Left ventricle myocardium inferior (tissue), 1 donor: ENCODE data around the gene RUBCNL. TPM values are rescaled to one million over a fixed set of nuclear protein-coding genes. Genes with fewer than 3 reads are reported as not detected.

Source experiments
- DNase-seq: peaks from one replicate; pipeline ENCODE4 v3.0.0-alpha.2; 2020
- H3K27ac ChIP-seq: fragments of 200-600 bp; replicated peaks from 2 replicates; pipeline ENCODE4 v1.8.0; 2021
- H3K27me3 ChIP-seq: fragments of 200-600 bp; 2 replicates; pipeline ENCODE4 v1.8.0; 2021; ENCODE audit warnings: low read depth
- H3K36me3 ChIP-seq: fragments of 200-600 bp; 2 replicates; pipeline ENCODE4 v1.8.0; 2021
- H3K4me1 ChIP-seq: fragments of 200-600 bp; 2 replicates; pipeline ENCODE4 v1.8.0; 2021
- H3K4me3 ChIP-seq: fragments of 200-600 bp; 2 replicates; pipeline ENCODE4 v1.8.0; 2021; ENCODE audit warnings: mild to moderate bottlenecking, moderate library complexity
- H3K9me3 ChIP-seq: fragments of 200-600 bp; replicated peaks from 2 replicates; pipeline ENCODE4 v1.8.0; 2021
- CTCF ChIP-seq: fragments of 200-600 bp; IDR thresholded peaks from 2 replicates; pipeline ENCODE4 v1.8.0; 2021; ENCODE audit warnings: antibody characterized with exemption, mild to moderate bottlenecking, borderline replicate concordance
- intact Hi-C: fragments of 100-400 bp; cut with micrococcal nuclease; formaldehyde crosslinking; loops from one replicate; pipeline ENCODE4 v1.11.0; 2022
- total RNA-seq: library from RNA; stranded (reverse); fragmentation: NEBNext Ultra II Directional; extraction: Animal tissue kit (Norgen Biotek cat#: 25700); gene quantifications from one replicate; pipeline ENCODE4 v1.2.1, GENCODE V29; 2021
- donor health status: DM: no; HTN: yes; CAD: no; lungs with severe emphysema.

Gene RUBCNL
- total RNA-seq, 1 donor from 2014 or later, result 0.38 TPM

- H3K27me3 ChIP-seq, result peaks cover 19% of the 10 kb centered on the region
- no peak overlapping the region for H3K4me3 ChIP-seq
- TF ChIP-seq CTCF, result no peak
- DNase-seq, result no peak
- intact Hi-C loops, result no loop called here
- no peaks in the 10 kb centered on the region for H3K9me3 ChIP-seq
- H3K36me3 ChIP-seq, result no peaks in the 10 kb centered on the region
- no peaks in the 10 kb centered on the region for H3K4me1 ChIP-seq
- H3K27ac ChIP-seq, result no peak overlapping the region
Observed at GRCh38 chr13:46320821-46321220, 66.2 kb downstream of the RUBCNL start.

- TF ChIP-seq CTCF, result no peak
- Histone ChIP-seq H3K4me1 (no peaks in the 10 kb centered on the region), H3K9me3 (no peaks in the 10 kb centered on the region), H3K27ac (no peak overlapping the region), H3K27me3 (peaks cover 19% of the 10 kb centered on the region), H3K4me3 (no peak overlapping the region), H3K36me3 (no peaks in the 10 kb centered on the region)
- DNase-seq, result no peak
- intact Hi-C loops, result no loop called here
Observed at GRCh38 chr13:46320406-46320805, 66.6 kb downstream of the RUBCNL start.

DNA sequence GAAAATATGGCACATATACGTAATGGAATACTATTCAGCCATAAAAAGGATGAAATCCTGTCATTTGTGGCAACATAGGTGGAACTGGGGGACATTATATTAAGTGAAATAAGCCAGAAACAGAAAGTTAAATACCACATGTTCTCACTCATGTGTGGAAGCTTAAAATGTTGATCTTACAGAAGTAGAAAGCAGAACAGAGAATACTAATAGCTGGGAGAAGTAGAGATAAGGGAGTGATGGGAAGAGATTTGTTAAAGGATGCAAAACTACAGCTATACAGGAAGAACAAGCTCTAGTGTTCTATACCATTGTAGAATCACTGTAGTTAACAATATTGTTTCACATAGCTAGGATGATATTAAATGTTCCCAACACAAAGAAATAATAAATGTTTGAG is 68.1 kb downstream of the RUBCNL start:
- H3K9me3 ChIP-seq, result no peaks in the 10 kb centered on the region
- no peak overlapping the region for H3K4me3 ChIP-seq
- H3K4me1 ChIP-seq, result no peaks in the 10 kb centered on the region
- TF ChIP-seq CTCF, result no peak
- DNase-seq, result no peak
- no peaks in the 10 kb centered on the region for H3K36me3 ChIP-seq
- H3K27me3 ChIP-seq, result peaks cover 12% of the 10 kb centered on the region
- intact Hi-C loops, result no loop called here
- no peak overlapping the region for H3K27ac ChIP-seq

DNA sequence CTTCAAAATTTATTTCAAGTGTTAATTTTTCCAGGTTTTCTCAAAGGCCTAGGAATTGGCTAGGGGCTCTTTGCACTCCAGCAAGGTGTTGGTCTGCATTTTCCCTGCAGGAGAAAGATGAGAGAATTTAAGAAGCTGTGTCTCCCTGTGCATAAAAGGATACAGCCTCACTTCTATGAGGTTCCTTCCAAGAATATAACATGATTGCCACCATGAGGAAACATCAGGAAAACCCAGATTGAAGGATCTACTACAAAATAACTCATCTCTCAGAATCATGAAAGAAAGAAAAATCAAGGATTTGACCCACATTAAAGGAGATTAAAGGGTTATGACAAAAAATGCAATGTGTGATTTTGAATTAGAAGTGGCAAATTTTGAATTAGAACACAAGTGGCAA is 69.9 kb downstream of the RUBCNL start:
- TF ChIP-seq CTCF, result no peak
- no peaks in the 10 kb centered on the region for H3K4me1 ChIP-seq
- no peaks in the 10 kb centered on the region for H3K9me3 ChIP-seq
- H3K36me3 ChIP-seq, result no peaks in the 10 kb centered on the region
- H3K4me3 ChIP-seq, result no peak overlapping the region
- H3K27me3 ChIP-seq, result peaks cover 5% of the 10 kb centered on the region
- no peak for DNase-seq
- H3K27ac ChIP-seq, result no peak overlapping the region
- intact Hi-C loops, result no loop called here

GRCh38 chr13:46315491-46316075 is 71.5 kb downstream of the RUBCNL start:
- no peak overlapping the region for H3K4me3 ChIP-seq
- H3K27ac ChIP-seq, result no peak overlapping the region
- no peaks in the 10 kb centered on the region for H3K36me3 ChIP-seq
- no peak for TF ChIP-seq CTCF
- no peaks in the 10 kb centered on the region for H3K4me1 ChIP-seq
- peaks cover 5% of the 10 kb centered on the region for H3K27me3 ChIP-seq
- peaks cover 9% of the 10 kb centered on the region for H3K9me3 ChIP-seq
- intact Hi-C loops, result no loop called here
- DNase-seq, result no peak
